Parietal lobe (tissue), 2 donors: ENCODE results near the gene GABRG3. TPM values are rescaled to one million over a fixed set of nuclear protein-coding genes. Genes with fewer than 3 reads are reported as not detected.

Experiments used
- small RNA-seq: library from RNA; depleted of rRNA; stranded (forward); fragments of <200 nt; gene quantifications from one replicate; pipeline ENCODE3, GENCODE V24; 2014; ENCODE audit warnings: low replicate concordance
- total RNA-seq: library from RNA; depleted of rRNA; stranded (reverse); fragments of >200 nt; gene quantifications from one replicate; pipeline ENCODE4 v1.2.3, GENCODE V29; 2014

The GABRG3 gene
- 23.8 TPM for total RNA-seq

GRCh38 chr15:26970712-26971210, at the start of gene GABRG3:
TSS of gene GABRG3 (plus strand) at chr15:26971181.

Small RNA genes lying within 50 kb of the gene (small RNA-seq; reads per million reads assigned to genes)
- gene RNA5SP391 (not detected), gene SERPINE4P (not detected)

Other genes with a start within 250 kb of the GABRG3 start
- gene GABRB3, start 198.1 kb upstream of the GABRG3 start, total RNA-seq = 135 TPM
- gene GABRA5, start 104.1 kb upstream of the GABRG3 start, total RNA-seq = 54.5 TPM